SK-N-SH treated with all-trans-retinoic acid at 6 μM for 48 hours (cell line): Measurements from ENCODE around the gene C10orf120.

ENCODE experiments used
- ATAC-seq: fragments of 200-7000 bp; cut with Tn5 transposase; 3 replicates; pipeline ENCODE4 v1.9.1; 2020; ENCODE audit warnings: mild to moderate bottlenecking, moderate library complexity
- ARNTL ChIP-seq: fragments of 450-650 bp; formaldehyde crosslinking; IDR thresholded peaks from 2 replicates; pipeline ENCODE4 v1.5.0; 2020; ENCODE audit warnings: low read depth, mild to moderate bottlenecking, moderate library complexity, borderline replicate concordance
- BACH2 ChIP-seq: fragments of 250-450 bp; sonication (Bioruptor Pico); IDR thresholded peaks from 2 replicates; pipeline ENCODE4 v1.9.0; 2021; ENCODE audit warnings: mild to moderate bottlenecking, borderline replicate concordance
- CREB5 ChIP-seq: fragments of 250-450 bp; sonication (Bioruptor Pico); IDR thresholded peaks from 2 replicates; pipeline ENCODE4 v1.5.1; 2020; ENCODE audit warnings: low read depth, mild to moderate bottlenecking, moderate library complexity
- CSDC2 ChIP-seq: fragments of 250-450 bp; sonication (Bioruptor Pico); IDR thresholded peaks from 2 replicates; pipeline ENCODE4 v1.5.0; 2020; ENCODE audit warnings: mild to moderate bottlenecking, moderate library complexity
- CSRNP3 ChIP-seq: fragments of 250-450 bp; sonication (Bioruptor Pico); IDR thresholded peaks from 2 replicates; pipeline ENCODE4 v1.5.1; 2021; ENCODE audit warnings: mild to moderate bottlenecking, moderate library complexity
- ESRRG ChIP-seq: fragments of 250-450 bp; sonication (Bioruptor Pico); IDR thresholded peaks from 2 replicates; pipeline ENCODE4 v1.6.1; 2021; ENCODE audit warnings: mild to moderate bottlenecking
- GLIS3 ChIP-seq: fragments of 250-450 bp; sonication (Bioruptor Pico); IDR thresholded peaks from 2 replicates; pipeline ENCODE4 v1.5.0; 2020; ENCODE audit warnings: mild to moderate bottlenecking, moderate library complexity
- ISL1 ChIP-seq: fragments of 250-450 bp; sonication (Bioruptor Pico); IDR thresholded peaks from 2 replicates; pipeline ENCODE4 v2.1.2; 2022; ENCODE audit warnings: mild to moderate bottlenecking, moderate library complexity
- OSR1 ChIP-seq: fragments of 250-450 bp; sonication (Bioruptor Pico); IDR thresholded peaks from 2 replicates; pipeline ENCODE4 v1.8.0; 2022; ENCODE audit warnings: moderate library complexity, mild to moderate bottlenecking, inconsistent platforms
- PATZ1 ChIP-seq: fragments of 250-450 bp; sonication (Bioruptor Pico); IDR thresholded peaks from 2 replicates; pipeline ENCODE4 v1.8.0; 2020; ENCODE audit warnings: mild to moderate bottlenecking, moderate library complexity, borderline replicate concordance
- POU6F1 ChIP-seq: fragments of 250-450 bp; sonication (Bioruptor Pico); IDR thresholded peaks from 2 replicates; pipeline ENCODE4 v1.8.0; 2021; ENCODE audit warnings: low read depth, mild to moderate bottlenecking, moderate library complexity, borderline replicate concordance
- RARB ChIP-seq: fragments of 250-450 bp; sonication (Bioruptor Pico); IDR thresholded peaks from 2 replicates; pipeline ENCODE4 v1.8.0; 2021; ENCODE audit warnings: mild to moderate bottlenecking, moderate library complexity
- SNAI2 ChIP-seq: fragments of 250-450 bp; sonication (Bioruptor Pico); IDR thresholded peaks from 2 replicates; pipeline ENCODE4 v1.5.0; 2020; ENCODE audit warnings: mild to moderate bottlenecking, moderate library complexity
- TCF4 ChIP-seq: fragments of 250-450 bp; sonication (Bioruptor Pico); IDR thresholded peaks from 2 replicates; pipeline ENCODE4 v1.8.0; 2021; ENCODE audit warnings: mild to moderate bottlenecking, moderate library complexity, borderline replicate concordance
- TOX ChIP-seq: fragments of 250-450 bp; sonication (Bioruptor Pico); IDR thresholded peaks from 2 replicates; pipeline ENCODE4 v1.8.0; 2021; ENCODE audit warnings: mild to moderate bottlenecking, moderate library complexity, borderline replicate concordance
- TSHZ2 ChIP-seq: fragments of 250-450 bp; sonication (Bioruptor Pico); IDR thresholded peaks from 2 replicates; pipeline ENCODE4 v1.5.0; 2020; ENCODE audit warnings: mild to moderate bottlenecking, moderate library complexity
- ZC3H10 ChIP-seq: fragments of 250-450 bp; sonication (Bioruptor Pico); IDR thresholded peaks from 2 replicates; pipeline ENCODE4 v1.5.1; 2021; ENCODE audit warnings: mild to moderate bottlenecking, moderate library complexity
- ZFP3 ChIP-seq: fragments of 250-450 bp; sonication (Bioruptor Pico); IDR thresholded peaks from 2 replicates; pipeline ENCODE4 v1.5.0; 2020; ENCODE audit warnings: mild to moderate bottlenecking, moderate library complexity
- ZFP30 ChIP-seq: fragments of 450-650 bp; formaldehyde crosslinking; IDR thresholded peaks from 2 replicates; pipeline ENCODE4 v1.5.0; 2022; ENCODE audit warnings: mild to moderate bottlenecking, moderate library complexity
- ZNF565 ChIP-seq: fragments of 450-650 bp; formaldehyde crosslinking; conservative IDR thresholded peaks from 2 replicates; pipeline ENCODE4 v1.5.0; 2020; ENCODE audit warnings: low read depth, mild to moderate bottlenecking, moderate library complexity
- ZNF70 ChIP-seq: fragments of 450-650 bp; formaldehyde crosslinking; IDR thresholded peaks from 2 replicates; pipeline ENCODE4 v1.5.0; 2020; ENCODE audit warnings: mild to moderate bottlenecking, moderate library complexity

C10orf120 gene

GRCh38 chr10:122707535-122707934 is 7.9 kb upstream of the C10orf120 start:
- no peak for ATAC-seq

GRCh38 chr10:122706947-122707346 is 7.3 kb upstream of the C10orf120 start:
- no peak for ATAC-seq
- TF ChIP-seq OSR1 (CRISPR knock-in tag) = no peak

More at GRCh38 chr10:122707535-122707934, 7.9 kb upstream of the C10orf120 start:
- TF ChIP-seq GLIS3 = no peak
- no peak for TF ChIP-seq TOX
- no peak for TF ChIP-seq CSRNP3 (CRISPR knock-in tag)
- no peak for TF ChIP-seq CSDC2
- no peak for TF ChIP-seq ISL1

- TF ChIP-seq ARNTL (no peak), CREB5 (CRISPR knock-in tag) (no peak), ZC3H10 (CRISPR knock-in tag) (no peak), ZFP30 (CRISPR knock-in tag) (no peak), ESRRG (no peak), CSRNP3 (CRISPR knock-in tag) (no peak), ZNF70 (CRISPR knock-in tag) (no peak), SNAI2 (CRISPR knock-in tag) (no peak), BACH2 (CRISPR knock-in tag) (no peak), RARB (no peak), CSDC2 (no peak), GLIS3 (no peak), ISL1 (no peak), ZFP3 (CRISPR knock-in tag) (no peak), ZNF565 (CRISPR knock-in tag) (no peak), POU6F1 (no peak), TSHZ2 (CRISPR knock-in tag) (no peak), TCF4 (CRISPR knock-in tag) (no peak)
- no peak for ATAC-seq
These were observed 6.8 kb upstream of the C10orf120 start for GRCh38 chr10:122706467-122706866.

- peak; percentile 98 for ATAC-seq
- TF ChIP-seq TOX = no peak
- TF ChIP-seq ZFP3 (CRISPR knock-in tag) = no peak
- TF ChIP-seq ESRRG = no peak
- no peak for TF ChIP-seq CSDC2
- TF ChIP-seq ZNF565 (CRISPR knock-in tag) = no peak
- no peak for TF ChIP-seq ISL1
- no peak for TF ChIP-seq TCF4 (CRISPR knock-in tag)
- TF ChIP-seq GLIS3 = no peak
- TF ChIP-seq ZNF70 (CRISPR knock-in tag) = no peak
- TF ChIP-seq ZFP30 (CRISPR knock-in tag) = no peak
- TF ChIP-seq RARB = no peak
- no peak for TF ChIP-seq CREB5 (CRISPR knock-in tag)
- TF ChIP-seq PATZ1 (CRISPR knock-in tag) = no peak
- no peak for TF ChIP-seq ARNTL
- no peak for TF ChIP-seq BACH2 (CRISPR knock-in tag)
These were observed 4.1 kb upstream of the C10orf120 start for GRCh38 chr10:122703483-122704448.
